B cell (primary cell): ENCODE measurements around the gene R3HDM4. TPM values are rescaled to one million over a fixed set of nuclear protein-coding genes. Genes with fewer than 3 reads are reported as not detected.

Source experiments
- ATAC-seq: fragments of 200-7000 bp; cut with Tn5 transposase; one replicate; pipeline ENCODE4 v1.10.0; 2021; ENCODE audit warnings: low read depth, mild to moderate bottlenecking, moderate number of reproducible peaks, moderate library complexity
- CTCF ChIA-PET: fragments of 350-600 bp; sonication (Branson Sonifier 250); formaldehyde crosslinking; loops from one replicate; lab custom pipeline; 2021; ENCODE audit warnings: antibody characterized with exemption, inconsistent platforms; lab: Charles Lee
- POLR2A ChIA-PET: fragments of 350-600 bp; sonication (Branson Sonifier 250); formaldehyde crosslinking; loops from one replicate; lab custom pipeline; 2021; ENCODE audit warnings: antibody characterized with exemption; lab: Charles Lee
- DNase-seq: peaks from one replicate; pipeline ENCODE4 v3.0.0; 2013
- H2AFZ ChIP-seq: 2 replicates; pipeline ENCODE4 v1.6.1; 2012; ENCODE audit warnings: mild to moderate bottlenecking, low read depth, low read length; ENCODE audit not compliant: insufficient read depth, poor library complexity, severe bottlenecking
- H3K27ac ChIP-seq, 2 donors: 1 replicate in 1 of 2; 2 replicates in 1 of 2; pipeline ENCODE4 v1.5.1; 2012 to 2013; ENCODE audit warnings: low read length in 2 of 2, mild to moderate bottlenecking in 2 of 2, moderate library complexity in 1 of 2
- H3K27me3 ChIP-seq, 4 experiments: fragments of 200-600 bp in 1 of 4; sonication (generic) in 1 of 4; replicated peaks in 1 of 4; 1 replicate in 2 of 4; 2 replicates in 2 of 4; pipeline versions ENCODE4 v1.6.1 to v1.7.0; 2013 to 2016; ENCODE audit warnings: low read length in 3 of 4, mild to moderate bottlenecking in 2 of 4, mixed read lengths in 1 of 4, moderate library complexity in 1 of 4; ENCODE audit not compliant: insufficient read depth in 4 of 4, control insufficient read depth in 3 of 4; ENCODE audit errors: control extremely low read depth in 1 of 4
- H3K36me3 ChIP-seq, 2 experiments: replicated peaks in 1 of 2; 1 replicate in 1 of 2; 2 replicates in 1 of 2; pipeline versions ENCODE4 v1.6.1 to v1.7.1; 2013; ENCODE audit warnings: low read length in 1 of 2; ENCODE audit not compliant: insufficient read depth in 2 of 2, control insufficient read depth in 1 of 2; ENCODE audit errors: control extremely low read depth in 1 of 2, extremely low read depth in 1 of 2
- H3K4me1 ChIP-seq, 2 donors: fragments of 200-600 bp in 1 of 2; sonication (generic) in 1 of 2; 1 replicate in 1 of 2; 2 replicates in 1 of 2; pipeline versions ENCODE4 v1.5.1 to v1.6.1; 2013 to 2017; ENCODE audit warnings: low read length in 2 of 2; ENCODE audit not compliant: control insufficient read depth in 2 of 2, insufficient read depth in 2 of 2
- H3K4me2 ChIP-seq: replicated peaks from 2 replicates; pipeline ENCODE3; 2012; ENCODE audit warnings: mild to moderate bottlenecking, low read depth, low read length; ENCODE audit not compliant: poor library complexity, severe bottlenecking
- H3K4me3 ChIP-seq, 5 experiments: fragments of 200-600 bp in 1 of 5; sonication (generic) in 1 of 5; 1 replicate in 3 of 5; 2 replicates in 2 of 5; pipeline versions ENCODE4 v1.5.1 to v1.7.0; 2011 to 2016; ENCODE audit warnings: low read length in 4 of 5, mild to moderate bottlenecking in 4 of 5, low read depth in 2 of 5, control low read depth in 1 of 5, moderate library complexity in 1 of 5; ENCODE audit not compliant: insufficient read depth in 1 of 5; ENCODE audit errors: control extremely low read depth in 1 of 5, extremely low read depth in 1 of 5
- H3K79me2 ChIP-seq: fragments of 200-600 bp; sonication (generic); one replicate; pipeline ENCODE4 v1.6.0; 2016; ENCODE audit warnings: low read length; ENCODE audit not compliant: control insufficient read depth, insufficient read depth
- H3K9ac ChIP-seq: fragments of 200-600 bp; sonication (generic); 2 replicates; pipeline ENCODE4 v1.6.1; 2017; ENCODE audit warnings: mild to moderate bottlenecking, low read length, moderate library complexity
- H3K9me3 ChIP-seq, 3 donors: one replicate each; pipeline versions ENCODE4 v1.6.1 to v1.7.1; 2013; ENCODE audit warnings: low read length in 2 of 3; ENCODE audit not compliant: control insufficient read depth in 2 of 3, insufficient read depth in 1 of 3; ENCODE audit errors: control extremely low read depth in 1 of 3
- H4K20me1 ChIP-seq: 2 replicates; pipeline ENCODE4 v1.6.0; 2012; ENCODE audit warnings: mild to moderate bottlenecking, low read length; ENCODE audit not compliant: insufficient read depth, control insufficient read depth, poor library complexity, severe bottlenecking
- H3K27ac Mint-ChIP-seq: one replicate; pipeline ENCODE4 v1.8.0; 2021; ENCODE audit warnings: mixed read lengths
- H3K27me3 Mint-ChIP-seq: one replicate; pipeline ENCODE4 v1.8.0; 2021; ENCODE audit warnings: mixed read lengths
- H3K4me1 Mint-ChIP-seq: one replicate; pipeline ENCODE4 v1.8.0; 2021; ENCODE audit warnings: mixed read lengths
- H3K4me3 Mint-ChIP-seq: one replicate; pipeline ENCODE4 v1.8.0; 2021; ENCODE audit warnings: mixed read lengths
- H3K9me3 Mint-ChIP-seq: one replicate; pipeline ENCODE4 v1.8.0; 2022; ENCODE audit warnings: mixed read lengths; ENCODE audit not compliant: insufficient read depth
- EZH2 ChIP-seq: IDR thresholded peaks from 2 replicates; pipeline ENCODE4 v1.6.1; 2012; ENCODE audit warnings: borderline replicate concordance, low read depth, mild to moderate bottlenecking, moderate library complexity, low read length; ENCODE audit not compliant: insufficient read depth, poor library complexity, severe bottlenecking
- WGBS: methylation state at CpG from one replicate; pipeline ENCODE4 v1.1.5; 2013; ENCODE audit warnings: missing lambda C conversion rate; ENCODE audit not compliant: insufficient coverage; 5-methylcytosine and 5-hydroxymethylcytosine counted together
- intact Hi-C: fragments of 100-400 bp; cut with micrococcal nuclease; formaldehyde crosslinking; loops from one replicate; pipeline ENCODE4 v1.10.0; 2022
- polyA plus RNA-seq: library from polyadenylated mRNA; depleted of rRNA; stranded (reverse); fragments of >200 nt; gene quantifications from 2 replicates; pipeline ENCODE4 v1.2.3, GENCODE V29; 2012
- total RNA-seq, 2 donors: library from RNA; stranded (reverse); fragments of 120-200 nt in 1 of 2; gene quantifications; 1 replicate in 1 of 2; 2 replicates in 1 of 2; pipeline versions ENCODE4 v1.2.3 to v1.2.4, GENCODE V29; 2013 to 2022
- TF ChIP-seq, protein P1 (sequence below): fragments of 200-600 bp; IDR thresholded peaks from one replicate; pipeline ENCODE4 v1.8.0; 2022; ENCODE audit warnings: antibody characterized with exemption, mild to moderate bottlenecking

R3HDM4 gene
- total and polyA plus RNA-seq, 2 donors (not counting 1 experiment from before 2014, with no cell fraction given): 168 to 176 TPM

DNA sequence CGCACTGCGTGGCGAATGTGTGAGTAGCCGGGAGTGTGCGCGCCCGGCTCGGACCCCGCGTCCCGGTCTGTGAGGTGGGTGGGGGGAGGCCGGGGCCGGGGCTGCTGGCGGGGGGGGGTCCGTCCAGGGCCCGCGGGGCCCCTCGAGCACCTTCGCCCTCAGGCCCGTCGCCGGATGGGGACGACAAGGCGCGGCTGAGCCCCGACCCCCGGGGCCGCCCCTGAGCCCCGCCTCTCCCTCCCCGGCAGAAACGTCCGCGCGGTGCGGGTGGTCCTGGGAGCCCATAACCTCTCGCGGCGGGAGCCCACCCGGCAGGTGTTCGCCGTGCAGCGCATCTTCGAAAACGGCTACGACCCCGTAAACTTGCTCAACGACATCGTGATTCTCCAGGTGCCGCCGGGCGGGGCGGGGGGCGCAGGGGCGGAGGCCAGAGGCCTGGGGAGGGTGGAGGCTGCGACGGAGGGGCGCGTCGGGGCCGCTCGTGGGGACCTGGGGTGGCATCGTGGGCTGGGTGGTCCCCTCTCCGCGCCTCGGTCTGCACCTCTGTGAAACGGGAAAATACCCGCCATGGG, 59.9 kb downstream of the R3HDM4 start:
- Mint-ChIP-seq H3K9me3 (no peaks in the 10 kb centered on the region), H3K4me1 (no peaks in the 10 kb centered on the region), H3K27ac (no peak overlapping the region), H3K4me3 (no peak overlapping the region), H3K27me3 (peaks cover 14% of the 10 kb centered on the region)
- H4K20me1 ChIP-seq: no peaks in the 10 kb centered on the region
- intact Hi-C loops: no loop called here
- H3K4me1 ChIP-seq: peaks cover 0 to 5% of the 10 kb centered on the region in 2 donors
- H3K79me2 ChIP-seq: no peaks in the 10 kb centered on the region
- H3K9me3 ChIP-seq: peaks cover 0 to 17% (median 0%) of the 10 kb centered on the region in 3 donors
- H3K4me2 ChIP-seq: no peak overlapping the region
- no peak for ATAC-seq
- H3K27ac ChIP-seq: no peak overlapping the region
- 40% methylated on average over 49 of the region's 67 CpGs for WGBS
- no peaks in the 10 kb centered on the region for H3K36me3 ChIP-seq
- H3K9ac ChIP-seq: no peak overlapping the region
- DNase-seq: no peak
- TF ChIP-seq EZH2: no peak
- TF ChIP-seq, protein P1, sequence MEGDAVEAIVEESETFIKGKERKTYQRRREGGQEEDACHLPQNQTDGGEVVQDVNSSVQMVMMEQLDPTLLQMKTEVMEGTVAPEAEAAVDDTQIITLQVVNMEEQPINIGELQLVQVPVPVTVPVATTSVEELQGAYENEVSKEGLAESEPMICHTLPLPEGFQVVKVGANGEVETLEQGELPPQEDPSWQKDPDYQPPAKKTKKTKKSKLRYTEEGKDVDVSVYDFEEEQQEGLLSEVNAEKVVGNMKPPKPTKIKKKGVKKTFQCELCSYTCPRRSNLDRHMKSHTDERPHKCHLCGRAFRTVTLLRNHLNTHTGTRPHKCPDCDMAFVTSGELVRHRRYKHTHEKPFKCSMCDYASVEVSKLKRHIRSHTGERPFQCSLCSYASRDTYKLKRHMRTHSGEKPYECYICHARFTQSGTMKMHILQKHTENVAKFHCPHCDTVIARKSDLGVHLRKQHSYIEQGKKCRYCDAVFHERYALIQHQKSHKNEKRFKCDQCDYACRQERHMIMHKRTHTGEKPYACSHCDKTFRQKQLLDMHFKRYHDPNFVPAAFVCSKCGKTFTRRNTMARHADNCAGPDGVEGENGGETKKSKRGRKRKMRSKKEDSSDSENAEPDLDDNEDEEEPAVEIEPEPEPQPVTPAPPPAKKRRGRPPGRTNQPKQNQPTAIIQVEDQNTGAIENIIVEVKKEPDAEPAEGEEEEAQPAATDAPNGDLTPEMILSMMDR: no peak
- H2AFZ ChIP-seq: no peak overlapping the region
- H3K4me3 ChIP-seq: no peak overlapping the region
- CTCF ChIA-PET: no interaction called here
- peaks cover 0 to 42% (median 9%) of the 10 kb centered on the region in 4 experiments for H3K27me3 ChIP-seq
- POLR2A ChIA-PET: no interaction called here

DNA sequence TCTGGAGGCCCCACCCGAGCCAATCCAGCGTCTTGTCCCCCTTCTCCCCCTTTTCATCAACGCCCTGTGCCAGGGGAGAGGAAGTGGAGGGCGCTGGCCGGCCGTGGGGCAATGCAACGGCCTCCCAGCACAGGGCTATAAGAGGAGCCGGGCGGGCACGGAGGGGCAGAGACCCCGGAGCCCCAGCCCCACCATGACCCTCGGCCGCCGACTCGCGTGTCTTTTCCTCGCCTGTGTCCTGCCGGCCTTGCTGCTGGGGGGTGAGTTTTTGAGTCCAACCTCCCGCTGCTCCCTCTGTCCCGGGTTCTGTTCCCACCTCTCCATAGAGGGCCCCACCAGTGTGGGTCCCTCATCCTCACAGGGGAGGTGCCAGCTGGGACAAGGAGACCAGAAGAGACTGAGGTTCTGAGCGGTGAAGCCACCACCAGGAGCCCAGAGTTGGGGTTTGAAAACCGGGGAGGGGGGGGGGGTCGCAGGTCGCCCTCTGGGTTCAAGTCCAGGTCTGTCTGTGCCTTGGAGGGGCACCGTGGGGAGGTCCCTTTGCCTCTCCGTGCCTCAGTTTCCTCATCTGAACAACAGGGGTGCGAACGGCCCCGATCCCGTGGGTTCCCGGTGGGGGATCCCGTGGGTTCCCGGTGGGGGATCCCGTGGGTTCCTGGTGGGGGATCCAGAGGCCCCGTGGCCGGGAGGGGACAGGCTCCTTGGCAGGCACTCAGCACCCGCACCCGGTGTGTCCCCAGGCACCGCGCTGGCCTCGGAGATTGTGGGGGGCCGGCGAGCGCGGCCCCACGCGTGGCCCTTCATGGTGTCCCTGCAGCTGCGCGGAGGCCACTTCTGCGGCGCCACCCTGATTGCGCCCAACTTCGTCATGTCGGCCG, 60.6 kb downstream of the R3HDM4 start, which contains the start of gene ELANE:
TSS of gene ELANE (plus strand) at position 168 of the 878 bp plus-strand sequence. CDS start at position 194, 26 bp downstream.
- ChIA-PET CTCF (no interaction called here), POLR2A (no interaction called here)
- no peak within 1 kb of the TSS for H3K27ac ChIP-seq
- no peak within 1 kb of the TSS for H3K27ac Mint-ChIP-seq
- H3K4me1 Mint-ChIP-seq: no peaks in the 10 kb centered on the region
- H3K79me2 ChIP-seq: no peaks in the 10 kb centered on the region
- intact Hi-C loops: no loop called here
- H3K4me3 Mint-ChIP-seq: no peak within 1 kb of the TSS
- H3K27me3 Mint-ChIP-seq: peaks cover 16% of the 10 kb centered on the region
- no peaks in the 10 kb centered on the region for H3K36me3 ChIP-seq
- no peak for ATAC-seq
- no peak for TF ChIP-seq EZH2
- TF ChIP-seq, protein P1: no peak
- no peak within 1 kb of the TSS for H2AFZ ChIP-seq
- H4K20me1 ChIP-seq: no peaks in the 10 kb centered on the region
- no peak for DNase-seq
- peaks cover 0 to 17% (median 0%) of the 10 kb centered on the region in 3 donors for H3K9me3 ChIP-seq
- whole genome bisulfite sequencing: 66% methylated on average over 46 of the region's 55 CpGs
- H3K9ac ChIP-seq: no peak within 1 kb of the TSS
- no peak within 1 kb of the TSS for H3K4me2 ChIP-seq
- H3K4me1 ChIP-seq: peaks cover 0 to 2% of the 10 kb centered on the region in 2 donors
- H3K4me3 ChIP-seq: no peak within 1 kb of the TSS
- no peaks in the 10 kb centered on the region for H3K9me3 Mint-ChIP-seq
- H3K27me3 ChIP-seq: peaks cover 0 to 48% (median 13%) of the 10 kb centered on the region in 4 experiments
